Raji (cell line): ENCODE measurements around the gene PANX1.

Source experiments
- POLR2A ChIP-seq: IDR thresholded peaks from 2 replicates; pipeline ENCODE4 v1.6.1; 2011; ENCODE audit warnings: low read depth, low read length, control low read depth; ENCODE audit not compliant: insufficient read depth

The PANX1 gene

GRCh38 chr11:94120946-94121345, 7.7 kb upstream of the PANX1 start:
- TF ChIP-seq POLR2A: no peak

- no peak for TF ChIP-seq POLR2A
Observed at GRCh38 chr11:94125407-94126115, 3.1 kb upstream of the PANX1 start.

GRCh38 chr11:94127638-94128037, 1.0 kb upstream of the PANX1 start:
- TF ChIP-seq POLR2A: no peak

GRCh38 chr11:94128291-94128745, 323 bp upstream of the PANX1 start:
- TF ChIP-seq POLR2A: no peak

GRCh38 chr11:94129512-94130297, 1.1 kb downstream of the PANX1 start:
- no peak for TF ChIP-seq POLR2A

GRCh38 chr11:94130298-94131046, 1.8 kb downstream of the PANX1 start:
- TF ChIP-seq POLR2A: no peak

GRCh38 chr11:94131047-94131717, 2.5 kb downstream of the PANX1 start:
- TF ChIP-seq POLR2A: no peak

GRCh38 chr11:94131718-94132115, 3.1 kb downstream of the PANX1 start:
- no peak for TF ChIP-seq POLR2A

GRCh38 chr11:94132152-94132558, 3.5 kb downstream of the PANX1 start:
- TF ChIP-seq POLR2A: no peak

GRCh38 chr11:94132823-94133408, 4.3 kb downstream of the PANX1 start:
- no peak for TF ChIP-seq POLR2A

- TF ChIP-seq POLR2A: no peak
Observed at GRCh38 chr11:94133752-94134151, 5.1 kb downstream of the PANX1 start.

- TF ChIP-seq POLR2A: no peak
Observed at GRCh38 chr11:94134651-94135512, 6.2 kb downstream of the PANX1 start.

GRCh38 chr11:94139416-94139815, 10.8 kb downstream of the PANX1 start:
- TF ChIP-seq POLR2A: no peak

- no peak for TF ChIP-seq POLR2A
Observed at GRCh38 chr11:94140154-94140655, 11.6 kb downstream of the PANX1 start.
